Measurements from ENCODE around the gene CELA1.

DNA sequence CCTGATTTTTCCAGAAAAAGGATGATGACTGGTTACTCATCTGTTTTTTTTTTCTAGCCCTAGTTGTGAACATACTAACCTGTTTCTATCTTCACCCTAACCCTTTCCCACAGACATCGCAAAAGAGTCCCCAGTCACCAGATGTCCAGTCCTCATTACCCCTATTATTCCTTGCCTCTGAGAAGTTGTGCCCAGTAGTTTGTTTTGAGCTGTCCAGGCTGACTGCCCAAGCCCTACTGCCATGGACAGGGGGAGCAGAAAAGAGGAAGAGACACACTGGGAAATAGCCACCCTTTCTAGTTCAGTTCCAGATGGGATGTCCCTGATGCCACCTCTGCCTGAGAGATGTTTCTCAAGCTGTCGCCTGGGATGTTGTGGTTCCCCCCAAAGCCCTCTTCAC lies 13.8 kb upstream of the CELA1 start:
- TF ChIP-seq POLR2A (IDR thresholded peaks at IDR 0.05; ENCODE audit: low read depth, low read length) (no peak), POLR2AphosphoS5 (IDR thresholded peaks at IDR 0.05; ENCODE audit: low read depth, low read length) (no peak), TAF1 (IDR thresholded peaks at IDR 0.05; ENCODE audit: low read depth, low read length) (no peak), POU2F2 (IDR thresholded peaks at IDR 0.05; ENCODE audit: low read depth, low read length) (no peak)

All from GM12891 (cell line).